Measurements from ENCODE around the gene BCCIP. TPM values are rescaled to one million over a fixed set of nuclear protein-coding genes. Genes with fewer than 3 reads are reported as not detected.

The BCCIP gene
- total and polyA plus RNA-seq, 2 of the 8 experiments (the other 6 are each of a cell fraction or from before 2014, with no cell fraction given), result 33.9 to 120 TPM

DNA sequence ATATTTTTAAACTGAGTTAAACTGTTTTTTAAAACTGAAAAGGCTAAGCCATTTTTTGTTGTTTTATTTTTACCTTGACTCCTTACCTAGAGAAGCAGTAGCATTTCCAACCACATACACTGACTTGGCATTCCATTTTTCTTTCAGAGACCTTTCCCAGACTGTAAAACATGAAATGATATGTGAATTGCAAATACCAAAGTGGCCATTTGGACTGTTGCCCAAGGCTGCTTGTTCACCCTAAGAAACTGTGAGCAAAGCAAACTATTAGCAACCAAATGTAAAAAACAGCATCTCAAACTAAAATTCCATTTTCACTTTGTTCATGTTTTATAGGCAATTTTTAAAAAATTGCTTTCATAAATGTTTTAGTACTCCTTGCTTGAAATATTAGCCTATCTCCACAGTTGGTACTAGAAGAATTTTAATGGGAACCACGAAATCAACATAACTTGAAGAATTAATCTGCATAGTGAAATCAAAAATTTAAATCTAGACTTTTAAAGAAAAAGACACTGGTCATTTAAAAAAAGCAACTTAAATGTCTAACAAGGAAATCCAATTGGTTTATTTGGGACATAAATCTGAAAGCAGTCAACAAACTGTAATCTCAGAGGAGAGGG, 11.1 kb upstream of the BCCIP start:
- Histone ChIP-seq H3K79me1 (ENCODE audit: low read depth, low read length) (no peaks in the 10 kb centered on the region), H3K23ac (ENCODE audit: insufficient read length) (no peak overlapping the region), H2BK120ac (replicated peaks; ENCODE audit: low read depth, low read length) (no peak overlapping the region), H4K20me1 (replicated peaks in 1 of 2; ENCODE audit: control insufficient read depth in 1 of 2, insufficient read depth in 2 of 2, low read length in 2 of 2) (peaks cover 0 to 2% of the 10 kb centered on the region in 2 experiments), H3K27me3 (replicated peaks in 1 of 4; ENCODE audit: control insufficient read depth in 3 of 4, extremely low read depth in 1 of 4, insufficient read depth in 3 of 4, low read length in 3 of 4) (no peaks in the 10 kb centered on the region), H3K23me2 (ENCODE audit: low read depth, low read length) (no peaks in the 10 kb centered on the region), H2AFZ (ENCODE audit: low read length) (no peak overlapping the region), H3K4me1 (replicated peaks in 1 of 4; ENCODE audit: control insufficient read depth in 3 of 4, insufficient read depth in 4 of 4, low read length in 3 of 4) (no peaks in the 10 kb centered on the region), H4K5ac (ENCODE audit: insufficient read length, low read depth, low read length) (no peak overlapping the region), H4K91ac (replicated peaks; ENCODE audit: insufficient read length, low read length) (no peak overlapping the region), H3K14ac (ENCODE audit: insufficient read length) (no peak overlapping the region), H2BK12ac (ENCODE audit: low read depth, low read length) (no peak overlapping the region), H3K36me3 (ENCODE audit: control insufficient read depth in 2 of 4, insufficient read depth in 4 of 4, low read length in 3 of 4) (peaks cover 0 to 34% (median 16%) of the 10 kb centered on the region in 4 experiments; a peak in 6 of 8 replicates), H2BK15ac (ENCODE audit: low read length) (no peak overlapping the region), H3K4me2 (ENCODE audit: insufficient read depth in 1 of 2, low read depth in 2 of 2, low read length in 2 of 2) (no peak overlapping the region), H3K56ac (replicated peaks; ENCODE audit: insufficient read length, low read depth, low read length) (no peak overlapping the region), H4K8ac (ENCODE audit: extremely low read depth, insufficient read depth, low read length) (no peak overlapping the region), H3K18ac (ENCODE audit: extremely low read depth, low read length) (no peak overlapping the region), H3K4me3 (ENCODE audit: extremely low read depth in 1 of 4, insufficient read depth in 2 of 4, low read depth in 3 of 4, low read length in 4 of 4) (no peak overlapping the region), H3K4ac (replicated peaks; ENCODE audit: insufficient read length, low read depth, low read length) (no peak overlapping the region), H3K27ac (ENCODE audit: low read depth, low read length) (no peak overlapping the region), H3K79me2 (ENCODE audit: control insufficient read depth in 1 of 2, insufficient read depth in 2 of 2, low read length in 2 of 2) (no peaks in the 10 kb centered on the region), H3K9me3 (ENCODE audit: insufficient read depth in 2 of 2, low read depth in 1 of 2, low read length in 1 of 2) (no peaks in the 10 kb centered on the region), H2BK5ac (ENCODE audit: low read depth, low read length) (no peak overlapping the region), H3K9ac (replicated peaks in 1 of 4; ENCODE audit: extremely low read depth in 1 of 4, low read depth in 3 of 4, low read length in 3 of 4) (no peak overlapping the region), H2BK20ac (ENCODE audit: low read length) (no peak overlapping the region), H2AK5ac (ENCODE audit: low read depth, low read length) (no peak overlapping the region)
- DNase-seq (ENCODE audit: low read depth in 1 of 2, low spot score in 2 of 2) (no peak), FAIRE-seq (no peak)
- WGBS, 2 experiments (ENCODE audit: extremely low coverage in 1 of 2, insufficient coverage in 1 of 2, insufficient read length in 1 of 2, insufficient replicate concordance in 2 of 2, low coverage in 1 of 2, low lambda C conversion rate in 2 of 2, missing lambda C conversion rate in 1 of 2), result 79% methylated on average over 1 of the region's 1 CpG; no CpG with 5 or more reads in 1 of the 2 experiments
- no peak for TF ChIP-seq SP4 (IDR thresholded peaks at IDR 0.05; ENCODE audit: low read length)
- TF ChIP-seq HDAC2 (IDR thresholded peaks at IDR 0.05; ENCODE audit: borderline replicate concordance in 1 of 2, low read depth in 2 of 2, low read length in 2 of 2), result no peak
- TF ChIP-seq MAFK (IDR thresholded peaks at IDR 0.05; ENCODE audit: low read depth, low read length), result no peak
- no peak for TF ChIP-seq NANOG (IDR thresholded peaks at IDR 0.05; ENCODE audit: insufficient read depth, low read depth, low read length, poor library complexity, severe bottlenecking)
- TF ChIP-seq RNF2 (IDR thresholded peaks at IDR 0.05; ENCODE audit: borderline replicate concordance, low read depth, low read length, missing control alignments, poor library complexity, severe bottlenecking), result no peak
- TF ChIP-seq POU5F1 (IDR thresholded peaks at IDR 0.05; ENCODE audit: low read depth, low read length), result no peak
- TF ChIP-seq ASH2L (IDR thresholded peaks at IDR 0.05; ENCODE audit: low read length), result no peak
- no peak for TF ChIP-seq CTBP2 (IDR thresholded peaks at IDR 0.05; ENCODE audit: borderline replicate concordance, insufficient read depth, insufficient read length, low read length)
- no peak for TF ChIP-seq NRF1 (IDR thresholded peaks at IDR 0.05; ENCODE audit: low read depth, low read length)
- no peak for TF ChIP-seq KDM4A (IDR thresholded peaks at IDR 0.05; ENCODE audit: low read depth, low read length, severe bottlenecking)
- TF ChIP-seq RXRA (IDR thresholded peaks at IDR 0.05; ENCODE audit: insufficient read depth, low read depth, low read length), result no peak
- no peak for TF ChIP-seq CBX5 (IDR thresholded peaks at IDR 0.05; ENCODE audit: low read depth, low read length)
- no peak for TF ChIP-seq CREB1 (IDR thresholded peaks at IDR 0.05)
- POLR2A ChIA-PET (ENCODE audit: partially characterized antibody), result no interaction called here
- CTCF ChIA-PET (ENCODE audit: partially characterized antibody), result interaction anchor here (0.6 kb wide), 1 partner anchor 1280 kb away, joined by 4 read pairs; no protein-coding TSS in a partner anchor

All from H1 (cell line).